Stimulated activated naive CD8-positive, alpha-beta T cell treated with anti-CD3 and anti-CD28 coated beads, Interleukin-15, Interleukin-2, amounts not matched to agents 100 U/mL and 50 U/mL, for 24 hours (primary cell): ENCODE data around the gene MIER1.

Experiments used
- ATAC-seq: fragments of 150-1000 bp; cut with Tn5 transposase; one replicate; pipeline ENCODE4 v1.10.0; 2021
- DNase-seq: peaks from one replicate; pipeline ENCODE4 v3.0.0; 2021

Gene MIER1

GRCh38 chr1:66999640-67000400 is 75.0 kb downstream of the MIER1 start:
- DNase-seq (no peak), ATAC-seq (no peak)

GRCh38 chr1:67001682-67002425 is 77.1 kb downstream of the MIER1 start:
- no peak for ATAC-seq
- no peak for DNase-seq

GRCh38 chr1:67004176-67004575 is 79.4 kb downstream of the MIER1 start:
- DNase-seq (no peak), ATAC-seq (no peak)

- DNase-seq, result no peak
These were observed 80.3 kb downstream of the MIER1 start for GRCh38 chr1:67005068-67005467.

GRCh38 chr1:67009792-67010191 is 85.0 kb downstream of the MIER1 start:
- no peak for DNase-seq
- ATAC-seq, result no peak

More at GRCh38 chr1:67005068-67005467, 80.3 kb downstream of the MIER1 start:
- ATAC-seq, result no peak

- no peak for DNase-seq
- ATAC-seq, result peak; percentile 79
These were observed 88.8 kb downstream of the MIER1 start for GRCh38 chr1:67013573-67013972.

- no peak for ATAC-seq
- DNase-seq, result no peak
These were observed 93.8 kb downstream of the MIER1 start for GRCh38 chr1:67018574-67018973.

GRCh38 chr1:67019121-67019520 is 94.3 kb downstream of the MIER1 start:
- DNase-seq (no peak), ATAC-seq (no peak)

- ATAC-seq, result no peak
- no peak for DNase-seq
These were observed 94.9 kb downstream of the MIER1 start for GRCh38 chr1:67019600-67020136.

GRCh38 chr1:67020304-67020703 is 95.5 kb downstream of the MIER1 start:
- ATAC-seq (no peak), DNase-seq (no peak)

- ATAC-seq (no peak), DNase-seq (no peak)
These were observed 96.0 kb downstream of the MIER1 start for GRCh38 chr1:67020765-67021164.

- no peak for DNase-seq
- ATAC-seq, result no peak
These were observed 104.7 kb downstream of the MIER1 start for GRCh38 chr1:67029472-67029871.

- ATAC-seq (no peak), DNase-seq (no peak)
These were observed 106.5 kb downstream of the MIER1 start for GRCh38 chr1:67031121-67031858.

GRCh38 chr1:67031859-67032247 is 107.1 kb downstream of the MIER1 start:
- no peak for ATAC-seq
- no peak for DNase-seq
